WERI-Rb-1 (cell line): ENCODE results near the gene POMT2.
"Not testable (repeated sequence)": the region's sequence is repeated elsewhere in the genome, so short reads cannot be mapped to it uniquely, and the experiment has no call there.

Experiments used
- DNase-seq: peaks from one replicate; pipeline ENCODE4 v3.0.0-alpha.2; 2020
- H3K27ac ChIP-seq: fragments of 250-450 bp; sonication (Bioruptor Pico); 2 replicates; pipeline ENCODE4 v1.5.1; 2020; ENCODE audit warnings: mild to moderate bottlenecking, moderate library complexity
- H3K27me3 ChIP-seq: fragments of 250-450 bp; sonication (Bioruptor Pico); 2 replicates; pipeline ENCODE4 v1.5.1; 2021; ENCODE audit warnings: mild to moderate bottlenecking, low read depth, moderate library complexity; ENCODE audit not compliant: insufficient read depth, severe bottlenecking
- H3K36me3 ChIP-seq: fragments of 250-450 bp; sonication (Bioruptor Pico); 2 replicates; pipeline ENCODE4 v1.5.1; 2020; ENCODE audit warnings: mild to moderate bottlenecking, moderate library complexity
- H3K4me3 ChIP-seq: 2 replicates; pipeline ENCODE4 v1.5.1; 2011; ENCODE audit warnings: low read depth, mild to moderate bottlenecking, control low read depth, low read length
- H3K9me3 ChIP-seq: fragments of 250-450 bp; sonication (Bioruptor Pico); 2 replicates; pipeline ENCODE4 v1.5.1; 2021; ENCODE audit warnings: mild to moderate bottlenecking, moderate library complexity; ENCODE audit not compliant: severe bottlenecking
- CTCF ChIP-seq: IDR thresholded peaks from 2 replicates; pipeline ENCODE4 v1.5.1; 2011; ENCODE audit warnings: low read depth, mild to moderate bottlenecking, control low read depth, inconsistent platforms, low read length

POMT2 gene

GRCh38 chr14:77343662-77344061 is 23.0 kb upstream of the POMT2 start:
- H3K36me3 ChIP-seq: peaks cover 24% of the 10 kb centered on the region
- H3K4me3 ChIP-seq: no peak overlapping the region
- no peak for TF ChIP-seq CTCF
- H3K27me3 ChIP-seq: no peaks in the 10 kb centered on the region
- no peak for DNase-seq
- no peaks in the 10 kb centered on the region for H3K9me3 ChIP-seq
- no peak overlapping the region; the same call in 1 of the 2 replicates for H3K27ac ChIP-seq

GRCh38 chr14:77342726-77343397 is 22.2 kb upstream of the POMT2 start:
- peaks cover 24% of the 10 kb centered on the region for H3K36me3 ChIP-seq
- H3K9me3 ChIP-seq: no peaks in the 10 kb centered on the region
- no peak overlapping the region; the same call in 1 of the 2 replicates for H3K27ac ChIP-seq
- DNase-seq: no peak
- no peaks in the 10 kb centered on the region for H3K27me3 ChIP-seq
- no peak overlapping the region for H3K4me3 ChIP-seq
- TF ChIP-seq CTCF: no peak

- no peak for TF ChIP-seq CTCF
- Histone ChIP-seq H3K4me3 (no peak overlapping the region), H3K9me3 (no peaks in the 10 kb centered on the region), H3K27me3 (no peaks in the 10 kb centered on the region), H3K27ac (no peak overlapping the region), H3K36me3 (peaks cover 24% of the 10 kb centered on the region)
- no peak for DNase-seq
Measured at GRCh38 chr14:77340389-77340788, 19.7 kb upstream of the POMT2 start.

- Histone ChIP-seq H3K27me3 (no peaks in the 10 kb centered on the region), H3K36me3 (peaks cover 24% of the 10 kb centered on the region), H3K4me3 (no peak overlapping the region), H3K9me3 (no peaks in the 10 kb centered on the region), H3K27ac (no peak overlapping the region)
- no peak for TF ChIP-seq CTCF
- no peak for DNase-seq
Measured at GRCh38 chr14:77339407-77339806, 18.7 kb upstream of the POMT2 start.

- H3K27me3 ChIP-seq: no peaks in the 10 kb centered on the region
- no peaks in the 10 kb centered on the region for H3K9me3 ChIP-seq
- H3K36me3 ChIP-seq: peaks cover 23% of the 10 kb centered on the region
- H3K27ac ChIP-seq: no peak overlapping the region
- no peak for TF ChIP-seq CTCF
- DNase-seq: no peak
- H3K4me3 ChIP-seq: no peak overlapping the region
Measured at GRCh38 chr14:77338302-77338701, 17.6 kb upstream of the POMT2 start.

GRCh38 chr14:77337880-77338279 is 17.2 kb upstream of the POMT2 start:
- Histone ChIP-seq H3K9me3 (no peaks in the 10 kb centered on the region), H3K27ac (no peak overlapping the region), H3K4me3 (no peak overlapping the region), H3K36me3 (peaks cover 19% of the 10 kb centered on the region), H3K27me3 (no peaks in the 10 kb centered on the region)
- DNase-seq: no peak
- no peak for TF ChIP-seq CTCF

GRCh38 chr14:77337255-77337654 is 16.6 kb upstream of the POMT2 start:
- H3K27me3 ChIP-seq, H3K9me3 ChIP-seq, H3K4me3 ChIP-seq, H3K27ac ChIP-seq, DNase-seq: not testable (repeated sequence)
- H3K36me3 ChIP-seq: peaks cover 13% of the 10 kb centered on the region
